Measurements from ENCODE around the gene FHIP1B. TPM values are rescaled to one million over a fixed set of nuclear protein-coding genes. Genes with fewer than 3 reads are reported as not detected.

Gene FHIP1B
- total RNA-seq, 1 experiment from 2014 or later: 42.8 TPM

- Histone ChIP-seq H3K27ac (ENCODE audit: low read length) (no peak overlapping the region), H3K9me3 (ENCODE audit: control insufficient read depth, insufficient read depth, low read depth, low read length) (no peaks in the 10 kb centered on the region), H3K27me3 (ENCODE audit: control insufficient read depth, insufficient read depth, low read length) (peaks cover 3% of the 10 kb centered on the region; the same call in 1 of the 2 replicates), H3K4me3 (ENCODE audit: low read depth in 2 of 2, low read length in 2 of 2) (no peak overlapping the region), H3K4me1 (ENCODE audit: control insufficient read depth, insufficient read depth, low read length) (peaks cover 11% of the 10 kb centered on the region), H3K36me3 (ENCODE audit: control insufficient read depth, insufficient read depth, low read length) (no peaks in the 10 kb centered on the region; the same call in 1 of the 2 replicates)
- CTCF ChIA-PET: no interaction called here
- no peak for ATAC-seq
- intact Hi-C loops (cut with micrococcal nuclease; ENCODE audit: unreplicated experiment): no loop called here
- no peak for TF ChIP-seq REST (IDR thresholded peaks at IDR 0.05; ENCODE audit: insufficient read depth in 1 of 2, low read depth in 2 of 2, low read length in 1 of 2)
- TF ChIP-seq SIN3A (IDR thresholded peaks at IDR 0.05; ENCODE audit: borderline replicate concordance, insufficient read depth, low read depth, low read length): no peak
- DNase-seq (ENCODE audit: low read depth, low spot score): no peak
- no TSS peak for BruUV-seq (replicated peaks)
- POLR2A ChIA-PET: no interaction called here
- in situ Hi-C loops (cut with HindIII; ENCODE audit: low pct_unique_long_range_greater_than_20kb, low sequenced_read_pairs): no loop called here
Observed at GRCh38 chr11:6232899-6233298, 1.5 kb downstream of the FHIP1B start.

- H3K27ac ChIP-seq (ENCODE audit: low read length): no peak overlapping the region
- H3K4me1 ChIP-seq (ENCODE audit: control insufficient read depth, insufficient read depth, low read length): peaks cover 11% of the 10 kb centered on the region
- no peaks in the 10 kb centered on the region for H3K27me3 ChIP-seq (ENCODE audit: control insufficient read depth, insufficient read depth, low read length)
- intact Hi-C loops (cut with micrococcal nuclease; ENCODE audit: unreplicated experiment): no loop called here
- BruUV-seq (replicated peaks): no TSS peak
- H3K36me3 ChIP-seq (ENCODE audit: control insufficient read depth, insufficient read depth, low read length): no peaks in the 10 kb centered on the region; the same call in 1 of the 2 replicates
- CTCF ChIA-PET: interaction anchor here (0.6 kb wide), 1 partner anchor 80 kb away, joined by 4 read pairs; no protein-coding TSS in a partner anchor
- TF ChIP-seq POLR2AphosphoS5 (IDR thresholded peaks at IDR 0.05; ENCODE audit: low read depth, low read length): no peak
- no peak for TF ChIP-seq SIN3A (IDR thresholded peaks at IDR 0.05; ENCODE audit: borderline replicate concordance, insufficient read depth, low read depth, low read length)
- ATAC-seq: no peak
- POLR2A ChIA-PET: no interaction called here
- in situ Hi-C loops (cut with HindIII; ENCODE audit: low pct_unique_long_range_greater_than_20kb, low sequenced_read_pairs): no loop called here
- H3K9me3 ChIP-seq (ENCODE audit: control insufficient read depth, insufficient read depth, low read depth, low read length): no peaks in the 10 kb centered on the region
- DNase-seq (ENCODE audit: low read depth, low spot score): no peak
- no peak overlapping the region for H3K4me3 ChIP-seq (ENCODE audit: low read depth in 2 of 2, low read length in 2 of 2)
Observed at GRCh38 chr11:6229911-6230310, 4.5 kb downstream of the FHIP1B start.

- Histone ChIP-seq H3K27me3 (ENCODE audit: control insufficient read depth, insufficient read depth, low read length) (no peaks in the 10 kb centered on the region), H3K27ac (ENCODE audit: low read length) (no peak overlapping the region), H3K9me3 (ENCODE audit: control insufficient read depth, insufficient read depth, low read depth, low read length) (no peaks in the 10 kb centered on the region), H3K4me1 (ENCODE audit: control insufficient read depth, insufficient read depth, low read length) (peaks cover 6% of the 10 kb centered on the region), H3K4me3 (ENCODE audit: low read depth in 2 of 2, low read length in 2 of 2) (no peak overlapping the region), H3K36me3 (ENCODE audit: control insufficient read depth, insufficient read depth, low read length) (no peaks in the 10 kb centered on the region)
- TF ChIP-seq POLR2AphosphoS5 (IDR thresholded peaks at IDR 0.05; ENCODE audit: low read depth, low read length) (no peak), CTCF (IDR thresholded peaks at IDR 0.05) (no peak), REST (IDR thresholded peaks at IDR 0.05; ENCODE audit: insufficient read depth in 1 of 2, low read depth in 2 of 2, low read length in 1 of 2) (no peak), SIN3A (IDR thresholded peaks at IDR 0.05; ENCODE audit: borderline replicate concordance, insufficient read depth, low read depth, low read length) (no peak), TCF7L2 (IDR thresholded peaks at IDR 0.05; ENCODE audit: low read depth, low read length) (no peak)
- ATAC-seq (no peak), DNase-seq (ENCODE audit: low read depth, low spot score) (no peak)
- no TSS peak for BruUV-seq (replicated peaks)
- ChIA-PET CTCF (no interaction called here), POLR2A (no interaction called here)
- in situ Hi-C loops (cut with HindIII; ENCODE audit: low pct_unique_long_range_greater_than_20kb, low sequenced_read_pairs) (no loop called here), intact Hi-C loops (cut with micrococcal nuclease; ENCODE audit: unreplicated experiment) (no loop called here)
Observed at GRCh38 chr11:6228520-6228919, 5.9 kb downstream of the FHIP1B start.

All from Panc1 (cell line).